Central memory CD8-positive, alpha-beta T cell (primary cell): ENCODE measurements around the gene ABHD11.

ENCODE experiments used
- ATAC-seq: fragments of 150-1000 bp; cut with Tn5 transposase; replicated peaks from 2 replicates; pipeline ENCODE4 v1.10.0; 2022; ENCODE audit warnings: mild to moderate bottlenecking, moderate FRiP score, moderate number of reproducible peaks; ENCODE audit not compliant: poor library complexity, severe bottlenecking; ENCODE audit errors: extremely low read depth
- DNase-seq, 2 donors: peaks; one replicate each; pipeline ENCODE4 v3.0.0; 2021; ENCODE audit warnings: low spot score in 2 of 2
- H3K27ac Mint-ChIP-seq: one replicate; pipeline ENCODE4 v1.8.0; 2022; ENCODE audit warnings: low read depth, mild to moderate bottlenecking, moderate library complexity, mixed read lengths
- H3K27me3 Mint-ChIP-seq: one replicate; pipeline ENCODE4 v1.8.0; 2022; ENCODE audit warnings: mixed read lengths
- H3K36me3 Mint-ChIP-seq: one replicate; pipeline ENCODE4 v1.8.0; 2022; ENCODE audit warnings: mild to moderate bottlenecking, moderate library complexity, mixed read lengths; ENCODE audit not compliant: insufficient read depth
- H3K4me1 Mint-ChIP-seq: one replicate; pipeline ENCODE4 v1.8.0; 2022; ENCODE audit warnings: mixed read lengths
- H3K4me3 Mint-ChIP-seq: one replicate; pipeline ENCODE4 v1.8.0; 2022; ENCODE audit warnings: mild to moderate bottlenecking, moderate library complexity, mixed read lengths
- H3K9me3 Mint-ChIP-seq: one replicate; pipeline ENCODE4 v1.8.0; 2022; ENCODE audit warnings: mixed read lengths

The ABHD11 gene

DNA sequence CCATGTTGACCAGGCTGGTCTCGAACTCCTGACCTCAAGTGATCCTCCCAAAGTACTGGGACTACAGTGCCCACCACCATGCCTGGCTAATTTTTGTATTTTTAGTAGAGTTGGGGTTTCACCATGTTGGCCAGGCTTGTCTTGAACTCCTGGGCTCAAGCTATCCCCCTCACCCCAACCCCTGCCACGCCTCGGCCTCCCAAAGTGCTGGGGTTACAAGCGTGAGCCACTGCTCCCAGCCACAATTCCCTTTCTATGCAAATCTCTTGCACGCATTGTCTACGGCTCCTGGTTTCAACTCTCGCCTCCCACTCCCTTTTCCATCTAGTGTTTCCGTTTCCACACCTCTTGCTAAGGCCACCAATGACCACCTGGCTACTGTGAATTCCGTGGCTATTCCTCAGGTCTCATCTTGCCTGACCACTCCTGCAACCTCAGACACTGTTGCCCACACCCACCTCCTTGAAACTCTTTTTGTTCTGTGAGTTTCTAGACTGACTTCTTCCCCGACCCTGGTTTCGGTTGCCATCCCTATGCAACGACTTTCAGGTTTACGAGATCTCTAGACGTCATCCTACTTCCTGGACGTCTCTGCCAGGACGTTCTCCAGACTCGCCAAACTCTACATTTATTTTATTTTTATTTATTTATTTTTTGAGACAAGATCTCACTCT is 28.1 kb upstream of the ABHD11 start:
- no peak overlapping the region for H3K4me3 Mint-ChIP-seq
- H3K27ac Mint-ChIP-seq = no peak overlapping the region

DNA sequence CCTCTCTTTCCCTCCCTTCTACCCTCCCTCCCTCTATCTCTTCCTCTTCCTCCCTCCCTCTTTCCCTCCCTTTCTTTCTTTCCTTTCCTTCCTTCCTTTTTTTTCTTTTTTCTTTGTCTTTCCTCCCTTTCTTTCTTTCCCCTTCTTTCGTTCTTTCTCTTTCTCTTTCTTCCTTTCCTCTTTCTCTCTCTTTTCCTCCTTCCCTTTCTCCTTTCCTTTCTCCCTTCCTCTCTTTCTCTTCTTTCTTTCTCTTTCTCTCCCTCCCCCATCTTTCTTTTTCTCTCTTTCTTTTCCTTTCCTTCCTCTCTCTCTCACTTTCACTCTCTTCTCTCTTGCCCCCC is 24.0 kb upstream of the ABHD11 start:
- ATAC-seq (no peak), DNase-seq (no peak)
- Mint-ChIP-seq H3K36me3 (no peaks in the 10 kb centered on the region), H3K4me3 (no peak overlapping the region), H3K4me1 (no peaks in the 10 kb centered on the region), H3K27me3 (peaks cover 24% of the 10 kb centered on the region), H3K27ac (no peak overlapping the region), H3K9me3 (no peaks in the 10 kb centered on the region)

More for the DNA sequence above, 28.1 kb upstream of the ABHD11 start:
- no peak for ATAC-seq
- Mint-ChIP-seq H3K36me3 (no peaks in the 10 kb centered on the region), H3K27me3 (peaks cover 56% of the 10 kb centered on the region), H3K4me1 (peaks cover 7% of the 10 kb centered on the region), H3K9me3 (no peaks in the 10 kb centered on the region)
- no peak for DNase-seq

DNA sequence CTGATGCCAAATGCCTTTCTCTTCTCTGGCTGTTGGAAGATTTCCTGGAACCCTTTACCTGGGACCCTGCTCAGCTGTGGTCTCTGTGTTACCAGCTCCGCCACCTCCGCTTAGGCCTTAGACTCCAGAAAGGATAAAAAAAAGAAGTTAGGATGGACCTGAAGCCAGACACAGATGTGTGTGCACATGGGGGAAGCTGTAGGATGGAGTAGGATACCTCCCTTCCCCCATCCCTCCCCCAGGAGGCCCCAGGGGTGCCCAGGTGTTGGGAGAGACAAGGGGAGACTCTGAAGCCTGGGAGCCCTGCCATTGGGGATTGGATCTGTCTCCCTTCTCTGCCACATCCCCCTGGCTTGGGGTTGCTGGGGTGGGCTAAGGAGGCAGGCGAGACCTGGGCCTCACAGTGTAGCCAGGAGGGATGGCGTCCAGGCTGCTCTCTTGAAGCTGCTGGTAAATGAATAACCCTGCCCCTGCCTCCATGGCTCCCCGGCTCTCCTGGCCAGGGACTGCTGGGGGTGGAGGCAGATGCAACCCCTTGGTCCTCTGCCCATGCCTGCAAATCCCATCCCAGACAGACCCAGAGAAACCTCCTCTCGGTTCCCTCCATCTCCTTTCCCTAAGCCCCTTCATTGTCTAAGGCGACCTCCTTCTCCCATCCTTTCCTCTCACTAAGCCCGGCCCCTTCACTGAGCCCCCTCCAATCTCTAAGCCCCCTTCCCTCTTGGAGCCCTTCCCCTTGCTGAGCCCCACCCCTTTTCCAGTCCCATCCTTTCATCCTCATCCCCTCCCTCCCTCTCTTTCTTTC is 23.5 kb upstream of the ABHD11 start:
- H3K4me1 Mint-ChIP-seq = no peaks in the 10 kb centered on the region
- H3K27me3 Mint-ChIP-seq = peaks cover 24% of the 10 kb centered on the region
- no peak for ATAC-seq
- H3K27ac Mint-ChIP-seq = no peak overlapping the region
- H3K36me3 Mint-ChIP-seq = no peaks in the 10 kb centered on the region
- no peaks in the 10 kb centered on the region for H3K9me3 Mint-ChIP-seq
- no peak overlapping the region for H3K4me3 Mint-ChIP-seq
- DNase-seq = no peak

DNA sequence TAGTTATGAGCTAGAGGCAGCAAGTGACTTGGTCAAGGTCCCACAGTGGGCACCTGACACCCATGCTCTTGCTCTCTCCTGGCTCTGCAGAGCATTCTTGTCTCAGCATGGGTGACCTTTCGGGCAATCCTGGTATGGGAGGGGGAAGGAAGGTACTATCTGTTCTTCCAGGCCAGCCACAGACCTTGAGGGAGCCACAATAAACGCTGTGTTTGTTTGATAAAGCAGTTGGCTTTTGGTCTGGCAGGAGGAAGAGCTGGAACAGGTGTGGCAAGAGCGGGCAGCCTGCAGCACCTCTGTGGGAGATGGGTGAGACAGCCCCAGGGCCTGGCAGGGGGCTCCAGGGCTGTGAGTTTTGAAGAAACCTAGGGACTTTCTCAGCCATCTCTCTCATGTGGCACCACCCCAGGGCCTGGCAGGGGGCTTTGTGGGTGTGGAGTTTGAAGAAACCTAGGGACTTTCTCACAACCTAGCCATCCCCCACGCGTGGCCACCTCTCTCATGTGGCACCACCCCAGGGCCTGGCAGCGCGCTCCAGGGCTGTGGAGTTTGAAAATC is 20.1 kb upstream of the ABHD11 start:
- H3K4me1 Mint-ChIP-seq = no peaks in the 10 kb centered on the region
- ATAC-seq (no peak), DNase-seq (no peak)
- no peaks in the 10 kb centered on the region for H3K9me3 Mint-ChIP-seq
- H3K27me3 Mint-ChIP-seq = peaks cover 12% of the 10 kb centered on the region
- H3K36me3 Mint-ChIP-seq = no peaks in the 10 kb centered on the region
- no peak overlapping the region for H3K4me3 Mint-ChIP-seq
- no peak overlapping the region for H3K27ac Mint-ChIP-seq

DNA sequence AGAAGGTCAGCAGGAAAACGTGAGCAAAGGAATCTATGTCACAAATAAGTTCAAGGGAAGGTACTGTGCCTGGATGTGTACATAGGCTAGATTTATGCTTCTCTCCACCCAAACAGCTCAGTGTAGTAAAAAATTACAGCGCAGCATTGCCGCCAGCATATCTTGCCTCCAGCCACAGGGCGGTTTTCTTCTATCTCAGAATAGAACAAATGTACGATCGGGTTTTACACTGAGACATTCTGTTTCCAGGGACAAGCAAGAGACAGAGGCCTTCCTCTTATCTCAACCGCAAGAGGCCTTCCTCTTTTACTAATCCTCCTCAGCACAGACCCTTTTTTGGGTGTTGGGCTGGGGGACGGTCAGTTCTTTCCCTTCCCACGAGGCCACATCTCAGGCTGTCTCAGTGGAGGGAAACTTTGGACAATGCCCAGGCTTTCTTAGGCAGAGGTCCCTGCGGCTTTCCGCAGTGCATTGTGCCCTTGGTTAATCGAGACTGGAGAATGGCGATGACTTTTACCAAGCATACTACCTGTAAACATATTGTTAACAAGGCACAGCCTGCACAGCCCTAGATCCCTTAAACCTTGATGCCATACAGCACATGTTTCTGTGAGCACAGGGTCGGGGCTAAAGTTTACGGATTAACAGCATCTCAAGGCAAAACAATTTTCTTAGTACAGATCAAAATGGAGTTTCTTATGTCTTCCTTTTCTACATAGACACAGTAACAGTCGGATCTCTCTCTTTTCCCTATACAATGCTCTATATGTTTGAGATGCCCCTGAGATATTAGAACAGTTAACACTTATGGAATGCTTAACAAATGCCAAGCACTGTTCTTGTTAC is 11.6 kb upstream of the ABHD11 start:
- Mint-ChIP-seq H3K27ac (no peak overlapping the region), H3K4me1 (no peaks in the 10 kb centered on the region), H3K9me3 (no peaks in the 10 kb centered on the region), H3K4me3 (no peak overlapping the region), H3K27me3 (peaks cover 22% of the 10 kb centered on the region), H3K36me3 (peaks cover 2% of the 10 kb centered on the region)
- ATAC-seq (no peak), DNase-seq (no peak)

DNA sequence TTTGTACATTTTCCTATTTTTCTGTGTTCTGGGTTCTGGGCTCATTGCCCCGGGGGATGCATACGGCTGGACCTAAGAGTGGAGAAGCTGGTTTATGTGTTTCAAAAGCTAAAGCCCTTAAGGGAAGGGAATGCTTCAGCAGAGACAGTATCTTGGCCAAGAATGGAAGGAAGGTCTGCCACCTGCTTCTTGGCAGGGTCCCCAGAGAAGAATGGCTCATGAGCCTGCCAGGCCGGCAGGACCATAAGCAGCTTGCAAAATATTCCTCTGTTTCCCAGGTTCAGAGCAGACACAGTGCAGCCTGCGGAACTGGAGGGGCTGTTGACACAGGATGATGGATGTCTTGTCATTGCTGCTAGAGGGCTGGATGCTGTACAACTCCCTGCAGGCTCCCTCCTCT is 7.8 kb upstream of the ABHD11 start:
- Mint-ChIP-seq H3K36me3 (peaks cover 2% of the 10 kb centered on the region), H3K27me3 (peaks cover 22% of the 10 kb centered on the region), H3K4me1 (no peaks in the 10 kb centered on the region), H3K4me3 (no peak overlapping the region), H3K27ac (no peak overlapping the region), H3K9me3 (no peaks in the 10 kb centered on the region)
- no peak for DNase-seq
- no peak for ATAC-seq

DNA sequence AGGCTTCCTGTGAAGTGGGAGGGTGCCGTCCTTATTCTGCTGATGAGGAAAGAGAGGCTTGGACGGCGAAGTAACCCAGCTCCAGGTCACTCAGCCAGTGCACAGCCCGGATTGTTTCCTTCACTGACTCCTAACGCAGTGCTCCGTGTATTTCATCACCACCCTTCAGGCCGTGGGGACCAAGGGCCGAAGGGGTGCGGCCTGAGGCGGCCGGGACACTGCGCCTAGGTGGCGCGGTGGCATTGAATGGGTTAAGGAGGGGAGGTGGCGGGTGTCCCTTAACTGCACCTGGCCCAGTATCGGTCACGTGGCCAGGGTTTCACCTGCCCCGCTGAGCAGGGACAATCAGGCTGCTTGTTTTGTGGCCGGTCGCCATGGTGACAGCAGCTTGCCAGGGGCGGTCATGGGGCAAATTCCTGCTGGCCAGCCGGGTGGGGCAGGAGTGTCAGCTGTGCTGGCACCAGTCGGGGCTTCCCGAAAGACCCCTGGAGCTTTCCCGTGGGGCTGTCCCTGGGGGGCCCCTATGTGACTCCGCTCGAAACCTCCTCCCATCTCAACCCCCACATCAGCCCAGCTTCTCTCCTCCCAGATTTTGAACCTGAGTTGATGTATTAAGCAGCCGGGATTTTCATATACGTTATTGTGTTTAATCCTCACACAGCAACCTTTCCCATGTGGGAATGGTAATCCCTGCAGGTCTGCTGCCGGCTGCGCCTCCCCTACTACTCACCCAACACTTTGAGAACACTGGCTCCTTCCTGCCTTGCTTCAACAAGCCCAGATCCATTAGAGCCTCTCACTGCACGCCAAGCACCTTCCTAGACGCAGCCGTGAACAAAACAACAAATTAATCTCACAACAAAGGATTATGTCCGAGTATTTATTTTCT is 4.4 kb upstream of the ABHD11 start:
- no peaks in the 10 kb centered on the region for H3K9me3 Mint-ChIP-seq
- ATAC-seq (no peak), DNase-seq (no peak)
- no peak overlapping the region for H3K4me3 Mint-ChIP-seq
- H3K27me3 Mint-ChIP-seq = no peaks in the 10 kb centered on the region
- peaks cover 5% of the 10 kb centered on the region for H3K36me3 Mint-ChIP-seq
- H3K4me1 Mint-ChIP-seq = peaks cover 11% of the 10 kb centered on the region
- H3K27ac Mint-ChIP-seq = peak overlapping the region; percentile 38

DNA sequence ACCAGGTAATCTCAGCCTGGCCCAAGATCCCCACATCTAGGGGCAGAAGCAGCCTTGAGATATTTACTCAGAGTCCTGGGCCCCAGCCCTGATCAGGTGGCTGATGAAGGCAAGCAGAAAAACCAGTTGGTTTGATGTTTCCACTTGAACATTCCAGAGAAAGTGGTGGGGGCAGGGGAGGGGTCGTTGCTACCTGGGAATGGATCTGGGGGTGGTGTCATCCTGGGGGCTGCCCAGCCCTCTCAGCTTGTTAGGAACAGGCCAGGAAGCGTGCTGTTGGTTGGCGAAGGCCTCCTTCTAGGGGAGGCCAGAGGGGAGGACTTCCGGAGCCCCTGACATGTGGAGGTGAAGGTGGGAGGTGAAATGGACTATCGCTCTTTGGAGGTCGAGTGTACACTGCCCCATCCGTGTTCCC is 3.7 kb upstream of the ABHD11 start:
- H3K27ac Mint-ChIP-seq = no peak overlapping the region
- no peak for ATAC-seq

DNA sequence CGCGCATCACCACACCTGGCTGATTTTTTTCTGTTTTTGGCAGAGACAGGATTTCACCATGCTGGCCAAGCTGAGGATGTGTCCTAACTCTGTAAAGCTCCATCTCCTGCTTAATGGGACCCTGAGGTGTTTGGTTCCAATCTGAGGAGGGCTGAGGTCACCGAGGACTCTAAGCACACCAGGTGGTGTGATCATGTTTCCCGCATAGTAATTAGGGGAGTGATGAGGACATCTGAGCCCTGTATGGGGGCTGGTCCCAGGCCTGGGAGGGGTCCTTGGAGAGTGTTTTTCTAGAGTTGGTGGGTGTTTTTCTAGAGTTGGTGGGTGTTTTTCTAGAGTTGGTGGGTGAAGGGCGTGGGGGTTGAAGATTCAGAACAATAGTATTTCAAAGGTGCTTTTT is 3.0 kb upstream of the ABHD11 start:
- DNase-seq = no peak
- no peaks in the 10 kb centered on the region for H3K9me3 Mint-ChIP-seq
- no peak overlapping the region for H3K27ac Mint-ChIP-seq
- H3K27me3 Mint-ChIP-seq = no peaks in the 10 kb centered on the region
- peaks cover 7% of the 10 kb centered on the region for H3K36me3 Mint-ChIP-seq
- no peak for ATAC-seq
- H3K4me1 Mint-ChIP-seq = peaks cover 14% of the 10 kb centered on the region
- H3K4me3 Mint-ChIP-seq = no peak overlapping the region

More for the DNA sequence above, 3.7 kb upstream of the ABHD11 start:
- no peak overlapping the region for H3K4me3 Mint-ChIP-seq
- no peaks in the 10 kb centered on the region for H3K27me3 Mint-ChIP-seq
- H3K9me3 Mint-ChIP-seq = no peaks in the 10 kb centered on the region
- H3K4me1 Mint-ChIP-seq = peaks cover 14% of the 10 kb centered on the region
- H3K36me3 Mint-ChIP-seq = peaks cover 7% of the 10 kb centered on the region
- DNase-seq = no peak

DNA sequence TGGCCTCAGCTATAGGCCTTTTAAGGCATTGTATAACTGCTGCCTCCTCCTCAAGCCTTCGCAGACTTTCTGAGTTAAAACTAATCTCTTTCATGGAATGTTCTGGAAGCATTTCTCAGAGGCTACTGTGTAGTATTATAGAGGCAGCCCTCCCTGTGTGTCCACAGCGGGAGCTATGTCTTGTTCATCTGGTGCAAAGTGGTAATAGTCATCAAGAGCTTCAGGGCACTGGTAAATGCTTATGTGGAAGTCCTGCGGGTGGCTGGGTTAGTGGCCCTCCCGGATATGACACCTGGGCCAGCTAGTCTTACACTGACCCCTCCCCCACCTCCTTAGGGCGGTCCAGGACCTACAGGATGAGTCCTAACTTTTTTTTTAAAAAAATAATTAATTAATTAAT is 2.2 kb upstream of the ABHD11 start:
- Mint-ChIP-seq H3K4me1 (peaks cover 14% of the 10 kb centered on the region), H3K36me3 (peaks cover 7% of the 10 kb centered on the region), H3K9me3 (no peaks in the 10 kb centered on the region), H3K4me3 (peak overlapping the region; percentile 18), H3K27me3 (no peaks in the 10 kb centered on the region), H3K27ac (no peak overlapping the region)
- DNase-seq (no peak), ATAC-seq (no peak)

DNA sequence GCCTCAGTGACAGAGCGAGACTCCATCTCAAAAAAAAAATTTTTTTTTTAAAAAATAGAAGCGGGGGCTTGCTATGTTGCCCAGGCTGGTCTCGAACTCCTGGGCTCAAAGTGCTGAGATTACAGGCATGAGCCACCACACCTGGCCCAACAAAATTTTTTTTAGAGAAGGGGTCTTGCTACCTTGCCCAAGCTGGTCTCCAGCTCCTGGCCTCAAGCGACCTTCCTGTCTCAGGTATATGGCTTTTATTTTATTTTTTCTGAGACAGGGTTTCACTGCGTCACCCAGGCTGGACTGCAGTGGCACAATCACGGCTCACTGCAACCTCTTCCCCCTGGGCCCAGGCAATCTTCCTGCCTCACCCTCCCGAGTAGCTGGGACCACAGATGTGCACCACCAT is 1.6 kb upstream of the ABHD11 start:
- Mint-ChIP-seq H3K27me3 (no peaks in the 10 kb centered on the region), H3K27ac (no peak overlapping the region), H3K9me3 (no peaks in the 10 kb centered on the region), H3K36me3 (peaks cover 8% of the 10 kb centered on the region), H3K4me3 (peak overlapping the region; percentile 18), H3K4me1 (peaks cover 14% of the 10 kb centered on the region)
- ATAC-seq (no peak), DNase-seq (no peak)

DNA sequence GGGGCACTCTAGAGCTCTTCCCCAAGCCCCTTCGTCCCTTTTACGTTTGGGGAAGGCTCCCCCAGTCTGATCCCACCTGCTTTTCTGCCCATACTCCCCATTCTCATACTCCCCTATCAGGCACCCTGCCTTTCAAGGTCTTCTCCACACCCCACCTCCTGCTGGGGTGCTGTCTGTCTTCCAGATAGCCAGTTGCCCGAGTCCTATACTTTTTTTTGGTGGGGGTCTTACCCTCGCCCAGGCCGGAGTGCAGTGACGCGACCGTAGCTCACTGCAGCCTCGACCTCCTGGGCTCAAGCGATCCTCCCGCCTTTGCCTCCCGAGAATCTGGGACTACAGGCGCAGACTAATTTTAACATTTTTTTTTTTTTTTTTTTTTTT is 775 bp upstream of the ABHD11 start:
- no peaks in the 10 kb centered on the region for H3K27me3 Mint-ChIP-seq
- peak overlapping the region; percentile 88 for H3K27ac Mint-ChIP-seq

More for the DNA sequence above, 775 bp upstream of the ABHD11 start:
- H3K9me3 Mint-ChIP-seq = no peaks in the 10 kb centered on the region
- H3K36me3 Mint-ChIP-seq = peaks cover 11% of the 10 kb centered on the region
- DNase-seq = no peak
- H3K4me3 Mint-ChIP-seq = peak overlapping the region; percentile 87
- H3K4me1 Mint-ChIP-seq = peaks cover 19% of the 10 kb centered on the region
- peak; percentile 4 for ATAC-seq
